Choroid plexus epithelial cell (primary cell): ENCODE data around the gene WNK1.
A peak's percentile ranks its signal among the peaks of the same experiment; 100 is the strongest.

Experiments used
- DNase-seq: peaks from one replicate; pipeline ENCODE4 v3.0.0-alpha.2; 2010; ENCODE audit warnings: low read depth
- H3K4me3 ChIP-seq: 2 replicates; pipeline ENCODE4 v1.5.1; 2011; ENCODE audit warnings: low read depth, mild to moderate bottlenecking, control low read depth, low read length, moderate library complexity
- CTCF ChIP-seq: conservative IDR thresholded peaks from 2 replicates; pipeline ENCODE4 v1.5.1; 2011; ENCODE audit warnings: low read depth, mild to moderate bottlenecking, control low read depth, inconsistent platforms, low read length, moderate library complexity

Gene WNK1

GRCh38 chr12:943051-943450 lies 190.7 kb downstream of the WNK1 start:
- DNase-seq, result no peak

GRCh38 chr12:944211-944610 lies 191.8 kb downstream of the WNK1 start:
- peak; percentile 7 for DNase-seq
- no peak for TF ChIP-seq CTCF
- no peak overlapping the region for H3K4me3 ChIP-seq

More at GRCh38 chr12:943051-943450, 190.7 kb downstream of the WNK1 start:
- no peak for TF ChIP-seq CTCF
- no peak overlapping the region for H3K4me3 ChIP-seq

- no peak for TF ChIP-seq CTCF
- peak; percentile 32 for DNase-seq
- H3K4me3 ChIP-seq, result no peak overlapping the region
Measured at GRCh38 chr12:946212-946611, 193.8 kb downstream of the WNK1 start.

- no peak overlapping the region for H3K4me3 ChIP-seq
- DNase-seq, result peak; percentile 55
- no peak for TF ChIP-seq CTCF
Measured at GRCh38 chr12:946631-947030, 194.3 kb downstream of the WNK1 start.

- no peak for TF ChIP-seq CTCF
- peak overlapping the region; percentile 88 for H3K4me3 ChIP-seq
Measured at GRCh38 chr12:948238-948637, 195.9 kb downstream of the WNK1 start.

GRCh38 chr12:949453-950191 lies 197.2 kb downstream of the WNK1 start, which contains the start of gene RAD52:
Gene RAD52 (minus strand): TSS chr12:949694. CDS start chr12:933058, 16,636 bp downstream.
- TF ChIP-seq CTCF, result peak; percentile 92
- peak; percentile 100 for DNase-seq
- H3K4me3 ChIP-seq, result peak within 1 kb of the TSS; percentile 88

More at GRCh38 chr12:948238-948637, 195.9 kb downstream of the WNK1 start:
- DNase-seq, result no peak

- no peak for TF ChIP-seq CTCF
- no peak overlapping the region for H3K4me3 ChIP-seq
Measured at GRCh38 chr12:951176-951575, 198.8 kb downstream of the WNK1 start.

More at GRCh38 chr12:951176-951575, 198.8 kb downstream of the WNK1 start:
- no peak for DNase-seq
